H1 (cell line): ENCODE data around the gene RBM15. TPM values are rescaled to one million over a fixed set of nuclear protein-coding genes. Genes with fewer than 3 reads are reported as not detected.

Experiments
- ATF2 ChIP-seq: IDR thresholded peaks from 2 replicates; pipeline ENCODE4 v1.6.1; 2012; ENCODE audit warnings: low read length, inconsistent platforms
- BACH1 ChIP-seq: IDR thresholded peaks from 2 replicates; pipeline ENCODE4 v1.6.1; 2012; ENCODE audit warnings: low read length, improper control_type of control experiment
- EP300 ChIP-seq, 2 experiments: IDR thresholded peaks; 1 replicate in 1 of 2; 2 replicates in 1 of 2; pipeline ENCODE4 v1.6.1; 2011 to 2012; ENCODE audit warnings: low read depth in 2 of 2, low read length in 2 of 2, mild to moderate bottlenecking in 2 of 2, borderline replicate concordance in 1 of 2, inconsistent platforms in 1 of 2, moderate library complexity in 1 of 2
- HDAC2 ChIP-seq, 2 experiments: fragments of 300-600 bp in 1 of 2; sonication (generic) in 1 of 2; IDR thresholded peaks; 2 replicates each; pipeline ENCODE4 v1.6.1; 2011 to 2012; ENCODE audit warnings: low read depth in 2 of 2, low read length in 2 of 2, mild to moderate bottlenecking in 2 of 2, moderate library complexity in 2 of 2, borderline replicate concordance in 1 of 2, inconsistent platforms in 1 of 2
- HDAC6 ChIP-seq: IDR thresholded peaks from one replicate; pipeline ENCODE4 v1.7.1; 2012; ENCODE audit warnings: low read depth, mild to moderate bottlenecking, inconsistent platforms, low read length, moderate library complexity
- KDM4A ChIP-seq: IDR thresholded peaks from one replicate; pipeline ENCODE4 v1.7.1; 2012; ENCODE audit warnings: low read depth, mild to moderate bottlenecking, moderate library complexity, low read length, inconsistent platforms; ENCODE audit not compliant: severe bottlenecking
- MAX ChIP-seq: IDR thresholded peaks from 2 replicates; pipeline ENCODE4 v1.6.1; 2012; ENCODE audit warnings: inconsistent platforms
- PHF8 ChIP-seq: fragments of 200-600 bp; sonication (generic); conservative IDR thresholded peaks from 2 replicates; pipeline ENCODE4 v1.7.1; 2012; ENCODE audit warnings: low read depth, mild to moderate bottlenecking, inconsistent platforms, low read length, moderate library complexity
- POLR2A ChIP-seq, 2 experiments: IDR thresholded peaks; 1 replicate in 1 of 2; 2 replicates in 1 of 2; pipeline ENCODE4 v1.6.1; 2011; ENCODE audit warnings: low read depth in 2 of 2, low read length in 2 of 2, mild to moderate bottlenecking in 2 of 2; ENCODE audit errors: control extremely low read depth in 1 of 2
- POLR2AphosphoS5 ChIP-seq: IDR thresholded peaks from 2 replicates; pipeline ENCODE4 v1.6.1; 2011; ENCODE audit warnings: low read depth, low read length
- SIX5 ChIP-seq: IDR thresholded peaks from 2 replicates; pipeline ENCODE4 v1.6.1; 2011; ENCODE audit warnings: mild to moderate bottlenecking, low read depth, low read length
- SP2 ChIP-seq: IDR thresholded peaks from 2 replicates; pipeline ENCODE4 v1.6.1; 2012; ENCODE audit warnings: mild to moderate bottlenecking, low read length, inconsistent platforms
- TAF1 ChIP-seq: IDR thresholded peaks from 2 replicates; pipeline ENCODE4 v1.6.1; 2011; ENCODE audit warnings: mild to moderate bottlenecking, low read depth, low read length
- TAF7 ChIP-seq: optimal IDR thresholded peaks from 2 replicates; pipeline ENCODE3; 2011; ENCODE audit warnings: low read depth, mild to moderate bottlenecking, inconsistent platforms, low read length, moderate library complexity, borderline replicate concordance
- TBP ChIP-seq: IDR thresholded peaks from 2 replicates; pipeline ENCODE4 v1.6.1; 2011; ENCODE audit warnings: low read depth, low read length, improper control_type of control experiment
- TCF12 ChIP-seq: IDR thresholded peaks from 2 replicates; pipeline ENCODE4 v1.6.1; 2011; ENCODE audit warnings: low read depth, mild to moderate bottlenecking, low read length
- USF2 ChIP-seq: IDR thresholded peaks from 2 replicates; pipeline ENCODE4 v1.6.1; 2011; ENCODE audit warnings: low read length, improper control_type of control experiment
- YY1 ChIP-seq: IDR thresholded peaks from 2 replicates; pipeline ENCODE4 v1.6.1; 2011; ENCODE audit warnings: low read depth, mild to moderate bottlenecking, low read length
- ZNF274 ChIP-seq: IDR thresholded peaks from 2 replicates; pipeline ENCODE4 v1.7.0; 2012; ENCODE audit warnings: low read length, borderline replicate concordance; ENCODE audit errors: extremely low read depth
- polyA plus RNA-seq, 7 experiments: library from polyadenylated mRNA; depleted of rRNA in 3 of 7; stranded (reverse) in 5 of 7; unstranded in 2 of 7; fragments of >200 nt in 5 of 7; fragments of 200-250 nt in 2 of 7; gene quantifications; 1 replicate in 5 of 7; 2 replicates in 1 of 7; 4 replicates in 1 of 7; pipeline versions ENCODE4 v1.2.1 to v1.2.3, GENCODE V29; 2011 to 2013; ENCODE audit warnings: missing spikeins in 2 of 7, mixed read lengths in 2 of 7
- total RNA-seq: library from RNA; stranded (reverse); fragmentation: NEBNext Ultra II Directional; extraction: Animal tissue kit (Norgen Biotek cat#: 25700); gene quantifications from 2 replicates; pipeline ENCODE4 v1.2.1, GENCODE V29; 2021

Gene RBM15
- total and polyA plus RNA-seq, 2 of the 8 experiments (the other 6 are each of a cell fraction or from before 2014, with no cell fraction given): 13.5 to 44.9 TPM

GRCh38 chr1:110338309-110338885 is 780 bp upstream of the RBM15 start (continued):
- TF ChIP-seq ATF2: peak; percentile 81; the same call in 1 of the 2 replicates
- TF ChIP-seq ZNF274: no peak
- peak; percentile 78 for TF ChIP-seq KDM4A
- TF ChIP-seq YY1: peak; percentile 87
- peak; percentile 71; the same call in 1 of the 2 replicates for TF ChIP-seq TAF1
- TF ChIP-seq EP300 (IDR thresholded peaks at IDR 0.05; ENCODE audit: borderline replicate concordance in 1 of 2, low read depth in 2 of 2, low read length in 2 of 2): 0 out of 3 replicates have a peak, but pooled peaks of 1 of the 2 experiments have one; percentile 32
- TF ChIP-seq HDAC6: no peak
- TF ChIP-seq POLR2AphosphoS5: peak; percentile 72
- TF ChIP-seq SP2: no peak
- peak; percentile 61 for TF ChIP-seq BACH1
- peak; percentile 89 for TF ChIP-seq MAX
- TF ChIP-seq TCF12: 0 out of 2 replicates have a peak, but pooled peaks have one; percentile 18
- no peak for TF ChIP-seq USF2
- TF ChIP-seq PHF8: peak; percentile 78
- TF ChIP-seq SIX5: no peak
- peak; percentile 76 for TF ChIP-seq TAF7
- peak; percentile 79 to 83 for TF ChIP-seq POLR2A (IDR thresholded peaks at IDR 0.05; ENCODE audit: control extremely low read depth in 1 of 2, low read depth in 2 of 2, low read length in 2 of 2)
- TF ChIP-seq TBP: peak; percentile 70
- TF ChIP-seq HDAC2 (IDR thresholded peaks at IDR 0.05; ENCODE audit: borderline replicate concordance in 1 of 2, low read depth in 2 of 2, low read length in 2 of 2): peak in 1 of 2 experiments; percentile 74; a peak in 1 of 4 replicates
